HG03439 (cell line): ENCODE measurements around the gene ADGRL3.

Experiments
- ATAC-seq: cut with Tn5 transposase; IDR thresholded peaks from one replicate; pipeline ENCODE4 v1.9.1; 2021; ENCODE audit warnings: mild to moderate bottlenecking, moderate library complexity; ENCODE audit not compliant: unreplicated experiment

The ADGRL3 gene

DNA sequence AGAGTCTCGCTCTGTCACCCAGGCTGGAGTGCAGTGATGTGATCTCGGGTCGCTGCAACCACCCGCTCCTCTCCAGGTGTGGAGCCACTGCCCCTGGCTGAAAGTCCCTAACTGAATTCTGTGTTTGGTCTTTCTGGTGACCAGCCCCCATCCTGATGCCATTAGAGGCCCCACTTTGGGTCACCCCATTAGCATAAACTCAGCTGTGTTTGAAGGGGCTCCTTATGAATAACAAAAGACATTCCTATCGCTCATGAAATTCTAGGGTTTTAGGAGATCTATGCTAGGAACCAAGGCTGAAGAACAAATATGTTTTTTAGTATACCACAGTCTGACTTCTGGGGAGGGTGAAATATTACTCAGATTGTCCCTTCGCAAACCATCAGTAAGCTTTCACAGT is 652.9 kb downstream of the ADGRL3 start:
- no peak for ATAC-seq

DNA sequence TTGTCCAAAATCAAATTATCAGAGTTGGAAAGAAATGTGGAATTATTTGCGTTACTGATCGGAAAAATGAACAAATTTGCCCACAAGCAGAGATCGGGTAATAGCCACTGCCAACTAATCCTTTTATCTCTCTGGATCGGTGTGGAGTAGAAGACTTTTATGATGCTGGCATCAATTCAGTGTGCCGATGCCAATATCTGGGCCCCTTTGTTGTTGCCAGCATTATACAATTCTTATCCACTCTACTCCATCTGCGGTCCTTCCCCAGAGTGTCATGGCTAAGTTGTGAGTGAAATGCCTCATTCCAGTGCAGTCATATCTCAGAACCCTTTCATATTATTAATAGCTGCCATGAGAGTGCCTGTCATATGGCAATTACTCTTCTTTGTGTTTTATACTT is 660.2 kb downstream of the ADGRL3 start:
- ATAC-seq = no peak

DNA sequence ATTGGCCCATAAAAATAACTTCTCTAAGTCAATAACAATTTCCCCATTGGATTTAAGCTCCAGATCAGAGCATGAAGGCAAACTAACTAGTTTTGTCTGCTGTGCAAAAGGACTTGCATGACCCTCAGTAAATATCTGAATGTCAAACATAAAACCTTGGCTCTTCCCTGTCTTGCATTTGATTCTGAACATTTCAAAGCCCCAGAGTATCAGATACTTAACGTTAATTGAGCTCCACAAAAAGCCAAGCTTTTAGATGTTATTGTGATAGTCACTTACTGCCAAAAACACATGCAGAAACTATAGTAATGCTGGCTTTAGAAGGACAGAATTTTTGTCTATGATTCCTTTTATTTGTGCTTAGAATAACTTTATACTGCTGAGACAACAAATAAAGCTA is 664.2 kb downstream of the ADGRL3 start:
- no peak for ATAC-seq

DNA sequence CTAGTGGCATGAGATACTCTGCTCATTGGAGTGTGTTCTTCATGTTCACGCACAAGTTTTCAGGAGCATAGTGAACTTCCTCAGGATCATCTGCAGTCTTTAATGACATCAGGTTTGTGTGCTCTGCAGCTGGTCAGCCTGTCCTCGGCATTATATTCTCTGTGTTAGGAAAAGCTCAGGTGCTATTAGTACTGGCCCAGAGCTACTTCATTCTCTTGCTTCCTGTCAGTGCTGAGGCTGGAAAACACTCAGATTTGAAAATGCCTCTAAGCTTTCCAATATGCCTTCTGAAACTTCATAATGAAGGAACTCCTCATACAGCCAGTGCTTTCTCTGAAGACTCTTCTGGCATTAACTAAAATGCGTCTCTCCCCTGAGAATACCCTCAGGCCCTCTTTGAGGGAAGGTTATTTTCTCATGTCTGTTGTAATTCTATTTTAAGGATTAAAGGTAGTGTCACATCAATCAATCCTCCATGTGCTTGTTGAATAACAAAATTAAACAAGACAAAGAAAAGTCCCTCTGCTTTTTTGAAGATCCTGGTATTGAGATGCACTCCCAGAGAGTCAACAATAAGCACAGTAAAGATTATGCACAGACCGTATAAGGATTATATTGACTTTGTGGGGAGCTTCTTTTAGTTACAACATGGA is 666.4 kb downstream of the ADGRL3 start:
- no peak for ATAC-seq

DNA sequence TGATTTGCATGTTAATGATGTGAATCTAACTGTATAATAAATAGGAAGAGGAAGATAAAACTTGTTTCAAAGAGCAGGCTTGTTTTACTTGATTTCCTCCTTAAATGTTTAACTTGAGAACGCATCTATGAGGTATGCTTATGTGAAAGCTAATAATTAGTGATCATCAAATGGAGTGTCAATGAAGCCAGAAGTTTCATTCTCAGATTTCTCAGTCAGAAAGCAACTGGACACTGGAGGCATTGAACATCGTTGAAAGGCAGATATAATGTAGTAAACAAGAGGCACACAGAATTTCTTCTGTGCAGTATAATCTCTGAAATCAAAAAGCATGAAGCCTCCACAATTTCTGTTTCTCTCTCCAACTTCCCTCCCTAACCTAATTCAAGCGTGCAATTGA is 672.9 kb downstream of the ADGRL3 start:
- ATAC-seq = no peak

DNA sequence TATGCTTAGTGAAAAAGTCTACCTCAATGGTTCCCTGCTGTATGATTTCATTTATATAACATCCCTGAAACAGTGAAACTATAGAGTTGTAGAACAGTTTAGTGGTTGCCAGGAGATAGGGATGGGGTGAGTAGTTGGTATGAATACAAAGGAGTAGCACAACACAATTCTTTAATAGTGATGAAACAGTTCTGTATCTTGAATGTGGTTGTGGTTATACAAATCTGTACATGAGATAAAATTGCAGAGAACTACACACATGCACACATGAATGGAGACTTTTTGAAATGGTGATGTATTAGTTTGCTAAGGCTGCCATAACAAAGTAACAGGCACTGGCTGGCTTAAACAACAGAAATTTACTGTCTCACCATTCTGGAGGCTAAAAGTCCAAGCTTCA is 677.1 kb downstream of the ADGRL3 start:
- no peak for ATAC-seq

DNA sequence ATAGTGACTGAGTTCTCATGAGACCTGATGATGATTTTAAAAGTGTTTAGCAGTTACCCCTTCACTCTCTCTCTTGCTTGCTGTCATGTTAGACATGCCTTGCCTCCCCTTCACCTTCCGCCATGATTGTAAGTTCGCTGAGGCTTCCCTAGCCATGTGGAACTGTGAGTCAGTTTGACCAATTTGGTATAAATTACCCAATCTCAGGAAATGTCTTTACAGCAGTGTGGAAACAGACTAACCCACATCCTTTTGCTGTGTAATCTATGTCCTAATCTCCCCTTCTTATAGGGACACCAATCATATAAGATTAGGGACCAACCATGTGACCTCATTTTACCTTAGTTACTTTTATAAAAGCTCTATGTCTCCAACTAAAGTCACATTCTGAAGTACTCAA is 677.8 kb downstream of the ADGRL3 start:
- ATAC-seq = no peak

DNA sequence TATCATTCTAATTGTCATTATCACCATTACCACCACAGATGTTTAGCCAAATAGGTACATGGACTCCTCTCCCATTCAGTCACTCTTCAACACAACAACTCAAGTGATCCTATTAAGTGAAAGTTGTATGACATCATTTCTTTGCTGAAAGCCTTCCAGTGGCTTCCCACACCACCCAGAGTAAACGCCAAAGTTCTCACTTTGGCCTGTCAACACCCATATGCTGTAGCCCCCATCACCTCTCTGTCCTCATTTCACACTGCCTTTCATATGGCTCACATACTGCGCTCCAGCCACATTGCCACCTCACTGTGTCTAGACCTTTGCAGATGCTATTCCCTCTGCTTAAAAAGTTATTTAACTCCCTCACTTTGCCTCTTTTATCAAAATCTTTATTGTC is 682.3 kb downstream of the ADGRL3 start:
- ATAC-seq = no peak

DNA sequence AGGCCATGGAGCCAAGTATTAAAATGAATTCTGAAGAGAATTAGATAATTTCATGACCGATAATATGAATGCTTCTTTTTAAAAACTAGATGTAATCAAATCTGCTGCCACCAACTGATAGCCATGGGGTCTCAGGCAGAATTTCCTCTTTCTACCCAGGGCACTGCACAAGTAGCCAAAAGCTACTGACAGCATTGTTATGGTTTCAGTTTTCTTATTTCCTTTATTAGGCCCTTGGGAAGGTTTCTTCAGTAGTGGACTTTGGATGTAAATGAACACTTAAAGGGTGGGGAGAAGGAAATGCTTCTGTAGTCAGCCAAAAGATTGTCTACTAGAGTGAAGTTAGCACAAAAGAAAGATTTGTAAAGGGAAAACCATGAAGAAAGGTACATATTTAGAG is 686.0 kb downstream of the ADGRL3 start:
- ATAC-seq = no peak

DNA sequence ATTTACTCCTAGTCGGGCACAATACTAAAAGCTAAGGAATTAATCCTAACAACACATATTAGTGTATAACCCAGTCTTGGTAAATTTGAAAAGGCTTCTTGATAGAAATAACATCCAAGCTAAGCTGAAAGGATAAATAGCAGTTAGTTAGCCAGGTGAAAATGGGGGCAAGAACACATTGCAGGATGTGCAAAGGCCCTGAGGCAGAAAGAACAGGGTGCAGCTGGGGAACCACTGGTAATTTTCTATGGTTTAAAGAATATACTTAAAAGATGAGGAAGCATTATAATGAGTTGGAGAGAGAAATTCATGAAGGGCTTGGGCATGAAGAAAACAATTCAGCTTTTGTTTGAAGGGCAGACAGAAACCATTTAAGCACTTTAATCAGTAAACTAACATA is 689.0 kb downstream of the ADGRL3 start:
- ATAC-seq = no peak

DNA sequence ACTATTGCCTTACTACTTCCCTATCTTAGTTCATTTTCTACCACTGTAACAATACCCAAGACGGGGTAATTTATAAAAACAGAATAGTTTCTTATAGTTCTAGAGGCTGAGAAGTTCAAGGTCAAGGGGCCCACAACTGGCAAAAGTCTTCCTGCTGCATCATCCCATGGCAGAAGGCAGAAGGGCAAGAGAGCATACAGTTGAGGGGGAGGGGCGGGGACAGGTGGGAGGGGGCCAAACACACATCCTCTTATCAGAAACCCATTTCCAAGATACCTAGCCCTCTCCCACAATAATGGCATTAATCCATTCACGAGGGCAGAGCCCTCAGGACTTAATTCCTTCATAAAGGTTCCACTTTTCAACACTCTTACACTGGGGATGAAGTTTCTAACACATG is 690.2 kb downstream of the ADGRL3 start:
- no peak for ATAC-seq

DNA sequence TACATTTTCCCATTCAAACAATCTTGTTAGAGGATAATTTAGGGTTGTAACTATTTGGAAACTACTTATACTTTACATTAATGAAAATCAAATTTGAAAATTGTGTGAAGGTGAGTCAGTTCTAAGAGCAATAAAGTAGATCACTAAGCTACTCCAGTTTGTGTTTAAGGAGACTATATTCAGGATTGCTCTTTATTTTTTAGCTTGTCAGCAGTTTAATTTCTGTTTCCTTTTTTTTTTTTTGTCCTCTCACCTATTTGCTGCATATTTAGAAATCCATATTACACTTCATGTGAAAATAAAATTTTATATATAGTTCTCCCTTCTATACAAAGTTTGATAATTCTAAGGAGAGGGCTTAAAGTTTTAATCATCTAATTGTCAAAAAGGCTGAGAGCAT is 691.8 kb downstream of the ADGRL3 start:
- ATAC-seq = no peak

DNA sequence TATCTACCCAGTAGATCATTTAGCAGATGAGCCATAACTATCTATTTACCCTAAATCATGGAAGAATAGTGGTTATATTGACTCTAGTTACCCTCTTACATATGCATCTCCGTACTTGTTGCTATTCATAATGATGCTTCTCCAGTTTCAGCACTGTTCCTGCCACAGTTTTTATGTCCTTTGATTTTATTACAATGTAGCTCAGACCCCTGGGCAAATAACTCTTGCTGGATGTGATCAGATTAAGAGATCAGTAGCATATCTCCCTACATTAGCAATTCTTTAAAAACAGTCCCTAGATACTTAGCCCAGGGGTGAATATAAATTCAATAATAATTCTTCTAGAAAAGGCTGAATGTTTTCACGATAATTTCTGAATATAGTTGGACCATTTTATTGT is 696.5 kb downstream of the ADGRL3 start:
- ATAC-seq = no peak

DNA sequence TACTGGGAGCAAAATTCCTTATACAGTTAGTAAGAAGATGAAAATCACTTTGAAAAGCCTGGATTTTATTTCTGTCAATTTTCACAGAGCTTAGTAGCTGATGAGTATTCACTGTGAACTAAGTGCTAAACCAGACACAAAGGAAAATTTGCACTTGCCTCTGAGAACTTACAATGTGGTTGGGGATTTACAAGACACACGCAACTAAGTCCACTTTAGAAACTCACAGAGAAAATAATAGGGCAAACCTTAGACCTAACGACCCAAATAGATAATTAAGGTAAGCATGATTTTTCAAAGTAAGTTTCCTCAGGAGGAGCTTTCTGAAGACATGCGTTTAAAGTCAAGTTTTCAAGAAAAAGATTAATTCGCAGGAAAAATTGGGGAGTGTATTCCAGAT is 708.9 kb downstream of the ADGRL3 start:
- ATAC-seq = no peak

DNA sequence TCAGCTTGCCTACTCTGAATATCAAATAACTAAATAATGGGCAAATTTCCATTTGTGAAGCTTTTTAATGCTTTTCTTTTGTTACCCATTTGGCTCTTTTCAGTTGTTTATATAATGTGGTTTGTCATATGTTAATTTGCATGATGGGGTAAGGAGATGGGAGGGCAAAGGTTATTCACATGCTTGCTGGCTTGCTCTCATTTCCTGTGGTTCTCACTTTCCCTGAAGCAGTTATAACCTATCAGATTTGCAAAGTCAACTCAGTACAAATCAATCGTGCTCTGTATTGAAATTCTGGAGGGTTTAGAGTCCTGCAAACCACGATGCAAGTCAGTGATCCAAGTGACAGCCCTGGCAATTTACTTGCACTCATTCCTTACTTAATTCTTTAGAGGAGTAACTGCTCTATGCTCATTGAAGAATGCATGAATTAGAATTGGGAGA is 711.2 kb downstream of the ADGRL3 start:
- no peak for ATAC-seq

DNA sequence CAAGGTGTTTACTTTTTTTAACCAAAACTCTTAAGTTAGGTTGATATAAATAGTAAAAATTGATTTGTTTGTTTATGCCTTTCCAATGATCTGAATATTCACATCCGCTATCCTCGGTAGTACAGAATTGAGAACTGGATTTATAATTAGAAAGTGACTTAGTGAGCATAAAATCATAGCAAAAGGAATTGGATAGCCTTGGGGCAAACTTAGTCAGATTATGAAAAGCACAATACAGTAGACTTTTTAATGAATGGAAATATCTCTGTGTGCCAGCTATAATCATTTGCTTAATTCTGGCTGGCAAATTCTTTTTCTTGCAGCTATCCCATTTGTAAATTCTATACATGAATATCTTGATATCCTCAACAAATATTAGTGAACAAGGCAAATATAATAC is 713.5 kb downstream of the ADGRL3 start:
- no peak for ATAC-seq

DNA sequence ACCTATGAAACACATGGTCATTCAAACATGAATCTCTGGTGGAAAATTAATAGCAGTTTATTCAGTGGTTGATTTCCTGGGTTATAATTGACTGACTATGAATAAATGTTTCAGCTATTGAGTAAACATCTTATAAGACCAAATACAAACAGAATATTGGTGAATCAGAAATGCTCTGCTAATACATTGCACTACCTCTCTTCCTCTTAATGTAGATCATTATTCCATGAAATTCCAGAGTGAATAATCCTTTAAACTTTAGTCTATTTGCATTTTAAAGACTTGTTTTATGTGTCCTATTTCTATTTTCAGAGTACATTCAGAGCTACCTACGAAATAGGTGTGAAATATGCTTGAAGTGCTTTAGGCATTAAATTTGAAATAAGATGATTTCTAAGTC is 715.4 kb downstream of the ADGRL3 start:
- no peak for ATAC-seq

DNA sequence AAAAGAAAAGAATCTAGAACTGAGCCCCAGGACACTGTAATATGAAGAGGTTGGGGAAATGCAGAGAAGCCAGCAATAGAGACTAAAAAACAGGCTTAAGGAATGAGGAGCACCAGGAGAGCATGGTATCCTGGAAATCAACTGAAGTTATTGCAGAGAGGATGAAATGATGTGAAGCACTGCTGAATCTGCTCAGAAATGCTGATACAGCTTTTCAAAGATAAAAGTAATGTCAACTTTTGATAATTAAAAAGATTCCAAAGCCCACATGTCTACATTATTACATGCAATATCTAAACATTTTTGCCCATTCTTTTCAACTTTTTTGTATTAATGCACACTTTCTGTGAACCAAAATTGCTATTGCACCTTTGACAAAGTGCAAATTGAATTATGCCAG is 718.4 kb downstream of the ADGRL3 start:
- ATAC-seq = no peak

DNA sequence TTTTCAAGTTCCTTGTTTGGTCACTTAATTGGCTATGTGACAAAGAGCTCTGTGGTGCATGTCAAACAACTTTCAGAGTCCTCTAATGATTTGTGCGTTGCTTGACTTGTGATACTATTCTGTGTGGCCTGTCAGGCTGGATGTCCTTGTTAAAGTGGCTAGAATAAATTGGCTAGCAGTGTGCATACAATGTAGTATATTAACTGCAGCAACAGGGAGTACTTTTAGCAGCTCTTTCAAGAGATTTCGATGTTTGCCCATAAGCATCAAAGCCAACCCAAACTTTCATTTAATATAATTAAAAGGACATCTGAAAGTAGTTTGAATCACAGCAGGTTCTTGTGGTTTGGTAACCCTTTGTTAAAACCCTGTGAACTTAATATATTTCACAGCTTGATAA is 718.9 kb downstream of the ADGRL3 start:
- ATAC-seq = no peak

DNA sequence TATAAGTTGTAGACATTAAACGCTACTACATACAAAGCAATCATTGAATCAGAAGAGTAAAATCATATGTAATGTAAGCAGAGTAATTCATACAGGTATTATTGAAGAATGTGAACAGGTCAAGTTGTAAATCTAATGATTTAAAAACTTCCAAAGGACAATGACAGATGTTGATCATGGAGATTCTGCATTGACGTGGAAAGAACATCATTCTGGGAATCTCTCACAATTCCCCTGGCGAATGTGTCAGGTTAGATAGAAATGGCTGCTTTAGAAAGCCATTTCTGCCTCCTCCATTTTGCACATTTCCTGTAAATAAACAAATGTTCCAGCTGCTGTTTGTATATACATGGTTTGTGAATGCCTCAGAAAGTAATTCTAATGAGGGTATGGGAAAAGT is 719.4 kb downstream of the ADGRL3 start:
- no peak for ATAC-seq

DNA sequence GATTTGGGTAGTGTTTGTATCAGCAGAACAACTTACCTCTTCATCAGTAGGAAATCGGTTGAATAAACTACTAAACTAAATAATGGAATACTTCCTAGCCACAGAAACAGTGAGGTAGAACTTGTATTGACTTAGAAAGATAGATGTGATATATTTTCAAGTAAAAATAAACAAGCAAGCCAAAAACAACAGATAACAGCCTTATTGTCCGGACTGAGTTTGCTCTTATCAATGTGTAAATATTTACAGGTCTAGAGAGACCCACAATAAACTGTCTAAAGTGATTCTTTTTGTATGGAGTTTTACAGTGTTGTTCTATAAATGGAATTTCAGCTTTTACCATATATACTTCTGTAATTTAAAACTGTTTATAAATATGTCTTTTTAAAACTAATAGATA is 721.8 kb downstream of the ADGRL3 start:
- ATAC-seq = no peak

DNA sequence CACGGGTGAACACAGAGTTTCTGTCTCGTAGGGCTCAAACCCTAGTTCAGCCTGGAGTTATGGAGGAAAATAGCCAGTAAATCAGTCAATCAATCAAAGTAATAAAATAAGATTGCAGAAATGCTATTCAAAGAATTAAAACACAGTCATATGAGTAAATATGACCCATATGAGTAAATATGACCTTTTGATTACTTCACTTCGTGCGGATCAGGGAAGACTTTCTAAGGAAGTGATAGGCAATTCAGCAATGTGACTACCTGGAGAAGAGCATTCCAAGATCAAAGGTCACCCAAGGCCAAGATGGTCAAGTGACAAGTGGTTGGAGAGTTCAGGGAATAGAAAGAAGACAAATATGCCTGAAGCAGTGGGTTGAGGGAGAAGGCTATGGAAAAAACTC is 722.6 kb downstream of the ADGRL3 start:
- no peak for ATAC-seq

DNA sequence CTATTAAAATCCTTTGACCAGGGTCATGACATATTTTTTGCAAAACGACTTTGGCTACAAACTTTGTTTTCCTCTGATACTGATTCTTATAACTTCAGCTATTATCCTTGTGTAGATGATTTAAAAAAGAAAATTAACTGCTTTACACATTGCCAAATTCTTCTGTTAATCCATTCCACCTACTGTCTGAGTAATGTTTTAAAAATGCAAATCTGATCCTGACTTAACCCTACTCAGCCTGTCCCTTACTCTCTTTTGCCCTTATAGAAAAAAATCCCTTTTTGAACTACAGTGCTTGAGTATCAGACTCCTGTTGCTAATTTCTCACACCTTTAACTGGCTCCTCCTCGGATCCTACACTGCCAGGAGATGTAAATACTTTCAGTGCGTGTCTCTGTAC is 723.1 kb downstream of the ADGRL3 start:
- no peak for ATAC-seq

DNA sequence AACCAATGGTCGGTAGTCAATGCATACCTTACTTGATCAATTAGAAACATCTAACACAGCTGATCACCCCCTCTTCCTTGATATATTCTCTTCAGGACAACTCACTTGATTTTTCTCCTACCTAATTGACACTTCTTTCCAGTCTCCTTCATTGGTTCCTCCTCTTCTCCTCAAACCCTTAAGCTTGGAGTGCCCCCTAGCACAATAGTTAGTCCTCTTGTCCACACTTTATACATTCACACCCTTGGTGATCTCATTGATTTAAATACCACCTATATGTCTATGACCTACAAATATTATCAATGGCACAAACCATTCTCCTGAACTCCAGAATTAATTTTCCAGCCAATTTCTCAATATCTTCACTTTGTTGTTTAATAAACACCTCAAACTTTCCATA is 724.0 kb downstream of the ADGRL3 start:
- no peak for ATAC-seq
